MCF 10A (cell line): ENCODE results near the gene SPTB. TPM values are rescaled to one million over a fixed set of nuclear protein-coding genes. Genes with fewer than 3 reads are reported as not detected.

Experiments used
- BruUV-seq: library from RNA; stranded (reverse); fragments of 400-500 nt; replicated peaks from 2 replicates; lab custom pipeline; 2021; lab: Mats Ljungman, UMichigan
- CTCF ChIA-PET: fragments of 300-600 bp; sonication (Branson Sonifier 250); formaldehyde crosslinking; extraction: SDS; loops from one replicate; lab custom pipeline; 2021; ENCODE audit warnings: antibody characterized with exemption, inconsistent platforms; lab: Yijun Ruan, JAX
- POLR2A ChIA-PET: fragments of 300-600, 350-650 bp; sonication (Branson Sonifier 250); formaldehyde crosslinking; extraction: SDS; loops from one replicate; lab custom pipeline; 2020; ENCODE audit warnings: antibody characterized with exemption, inconsistent platforms; lab: Yijun Ruan, JAX
- DNase-seq: peaks from one replicate; pipeline ENCODE4 v3.0.0-alpha.2; 2018; ENCODE audit not compliant: unreplicated experiment
- H3K27ac Mint-ChIP-seq: one replicate; pipeline ENCODE4 v1.8.0; 2022; ENCODE audit warnings: mild to moderate bottlenecking, low read depth, mixed read lengths; ENCODE audit not compliant: unreplicated experiment
- H3K27me3 Mint-ChIP-seq: one replicate; pipeline ENCODE4 v1.8.0; 2022; ENCODE audit warnings: mixed read lengths; ENCODE audit not compliant: insufficient read depth, unreplicated experiment
- H3K36me3 Mint-ChIP-seq: one replicate; pipeline ENCODE4 v1.8.0; 2022; ENCODE audit warnings: mild to moderate bottlenecking, moderate library complexity, mixed read lengths; ENCODE audit not compliant: insufficient read depth, unreplicated experiment
- H3K4me1 Mint-ChIP-seq: one replicate; pipeline ENCODE4 v1.8.0; 2022; ENCODE audit warnings: mixed read lengths; ENCODE audit not compliant: insufficient read depth, unreplicated experiment
- H3K4me3 Mint-ChIP-seq: one replicate; pipeline ENCODE4 v1.8.0; 2022; ENCODE audit warnings: mild to moderate bottlenecking, moderate library complexity, mixed read lengths; ENCODE audit not compliant: unreplicated experiment
- H3K9me3 Mint-ChIP-seq: one replicate; pipeline ENCODE4 v1.8.0; 2022; ENCODE audit warnings: mixed read lengths; ENCODE audit not compliant: unreplicated experiment
- CTCF ChIP-seq: fragments of 200-600 bp; IDR thresholded peaks from one replicate; pipeline ENCODE4 v1.8.0; 2022; ENCODE audit warnings: antibody characterized with exemption, mild to moderate bottlenecking; ENCODE audit not compliant: unreplicated experiment
- intact Hi-C: fragments of 100-400 bp; cut with micrococcal nuclease; formaldehyde crosslinking; loops from 2 replicates; pipeline ENCODE4 v1.14.1; 2022
- total RNA-seq: library from RNA; stranded (reverse); gene quantifications from 2 replicates; pipeline ENCODE4 v1.2.3, GENCODE V29; 2022

Gene SPTB
- total RNA-seq, 1 experiment from 2014 or later: 1.3 TPM

GRCh38 chr14:64758025-64758521 lies 121.6 kb downstream of the SPTB start:
- peaks cover 9% of the 10 kb centered on the region for H3K36me3 Mint-ChIP-seq
- no peak for TF ChIP-seq CTCF

GRCh38 chr14:64757601-64758000 lies 122.1 kb downstream of the SPTB start:
- POLR2A ChIA-PET: interaction anchor here (1.3 to 5.2 kb wide), 4 partner anchors 45 to 85 kb away, joined by 4 to 33 read pairs (median 13); partner anchors contain the start of gene PLEKHG3
- intact Hi-C loops: loop anchor here (5.0 kb wide), 1 partner anchor 35 kb away; no protein-coding TSS in a partner anchor
- no peaks in the 10 kb centered on the region for H3K27me3 Mint-ChIP-seq
- CTCF ChIA-PET: interaction anchor here (1.0 to 5.5 kb wide), 3 partner anchors 8 to 225 kb away, joined by 3 to 42 read pairs (median 5); no protein-coding TSS in a partner anchor
- H3K27ac Mint-ChIP-seq: peak overlapping the region; percentile 47
- no peaks in the 10 kb centered on the region for H3K9me3 Mint-ChIP-seq
- peaks cover 13% of the 10 kb centered on the region for H3K36me3 Mint-ChIP-seq
- no peak overlapping the region for H3K4me3 Mint-ChIP-seq
- DNase-seq: no peak
- BruUV-seq: no TSS peak
- TF ChIP-seq CTCF: no peak
- H3K4me1 Mint-ChIP-seq: peaks cover 77% of the 10 kb centered on the region

More at GRCh38 chr14:64758025-64758521, 121.6 kb downstream of the SPTB start:
- ChIA-PET POLR2A (interaction anchor here (0.6 to 5.2 kb wide), 16 partner anchors 8 to 253 kb away, joined by 3 to 33 read pairs (median 6); partner anchors contain the start of genes PLEKHG3 and ZBTB1), CTCF (interaction anchor here (1.0 to 5.5 kb wide), 5 partner anchors 76 to 224 kb away, joined by 3 to 42 read pairs (median 7); no protein-coding TSS in a partner anchor)
- Mint-ChIP-seq H3K9me3 (no peaks in the 10 kb centered on the region), H3K27ac (peak overlapping the region; percentile 47), H3K4me3 (peak overlapping the region; percentile 20), H3K4me1 (peaks cover 82% of the 10 kb centered on the region), H3K27me3 (no peaks in the 10 kb centered on the region)
- peak; percentile 45 for DNase-seq
- no TSS peak for BruUV-seq
- intact Hi-C loops: loop anchor here (1.0 to 5.0 kb wide), 3 partner anchors 36 to 78 kb away; no protein-coding TSS in a partner anchor

GRCh38 chr14:64756712-64757111 lies 123.0 kb downstream of the SPTB start:
- H3K27me3 Mint-ChIP-seq: no peaks in the 10 kb centered on the region
- ChIA-PET CTCF (interaction anchor here (0.8 to 1.9 kb wide), 4 partner anchors 8 to 85 kb away, joined by 3 to 5 read pairs (median 4); no protein-coding TSS in a partner anchor), POLR2A (interaction anchor here (0.6 to 5.2 kb wide), 11 partner anchors 8 to 157 kb away, joined by 3 to 33 read pairs (median 4); partner anchors contain the start of genes CHURC1 and PLEKHG3)
- no peak for TF ChIP-seq CTCF
- intact Hi-C loops: loop anchor here (5.0 kb wide), 1 partner anchor 34 kb away; no protein-coding TSS in a partner anchor
- peaks cover 68% of the 10 kb centered on the region for H3K4me1 Mint-ChIP-seq
- no peak overlapping the region for H3K4me3 Mint-ChIP-seq
- no peaks in the 10 kb centered on the region for H3K9me3 Mint-ChIP-seq
- BruUV-seq: no TSS peak
- DNase-seq: no peak
- H3K27ac Mint-ChIP-seq: no peak overlapping the region
- peaks cover 15% of the 10 kb centered on the region for H3K36me3 Mint-ChIP-seq

GRCh38 chr14:64755781-64756221 lies 123.9 kb downstream of the SPTB start:
- CTCF ChIA-PET: interaction anchor here (0.8 to 1.9 kb wide), 3 partner anchors 75 to 84 kb away, joined by 3 to 5 read pairs (median 4); no protein-coding TSS in a partner anchor
- POLR2A ChIA-PET: interaction anchor here (0.6 to 5.2 kb wide), 12 partner anchors 9 to 253 kb away, joined by 3 to 33 read pairs (median 4); partner anchors contain the start of gene PLEKHG3
- Mint-ChIP-seq H3K36me3 (peaks cover 11% of the 10 kb centered on the region), H3K4me1 (peaks cover 59% of the 10 kb centered on the region), H3K4me3 (no peak overlapping the region), H3K27ac (peak overlapping the region; percentile 24), H3K27me3 (no peaks in the 10 kb centered on the region), H3K9me3 (no peaks in the 10 kb centered on the region)
- no TSS peak for BruUV-seq
- peak; percentile 77 for DNase-seq
- no peak for TF ChIP-seq CTCF
- intact Hi-C loops: loop anchor here (5.0 kb wide), 1 partner anchor 34 kb away; no protein-coding TSS in a partner anchor
